Loucy (cell line): Measurements from ENCODE around the gene DGCR6L.
"Not testable (repeated sequence)": the region's sequence is repeated elsewhere in the genome, so short reads cannot be mapped to it uniquely, and the experiment has no call there.

ENCODE experiments used
- H2AFZ ChIP-seq: fragments of 200-600 bp; sonication (generic); 2 replicates; pipeline ENCODE4 v1.6.0; 2016; ENCODE audit warnings: antibody characterized with exemption, mild to moderate bottlenecking, low read length, moderate library complexity
- H3F3A ChIP-seq: fragments of 200-600 bp; 2 replicates; pipeline ENCODE4 v1.6.0; 2016; ENCODE audit warnings: antibody characterized with exemption, low read depth, mild to moderate bottlenecking
- H3K27me3 ChIP-seq: fragments of 200-600 bp; sonication (generic); 2 replicates; pipeline ENCODE4 v1.6.1; 2014; ENCODE audit warnings: low read length, mild to moderate bottlenecking; ENCODE audit not compliant: insufficient read depth, poor library complexity, severe bottlenecking
- H3K36me3 ChIP-seq: fragments of 200-600 bp; sonication (generic); 2 replicates; pipeline ENCODE4 v1.6.1; 2016; ENCODE audit warnings: low read length; ENCODE audit not compliant: insufficient read depth
- H3K4me1 ChIP-seq: fragments of 200-600 bp; sonication (generic); 2 replicates; pipeline ENCODE4 v1.5.1; 2014; ENCODE audit warnings: low read length, mild to moderate bottlenecking; ENCODE audit not compliant: insufficient read depth, poor library complexity, severe bottlenecking
- H3K4me2 ChIP-seq: fragments of 200-600 bp; sonication (generic); 2 replicates; pipeline ENCODE4 v1.6.0; 2014; ENCODE audit warnings: antibody characterized with exemption, low read length, low read depth, mild to moderate bottlenecking; ENCODE audit not compliant: poor library complexity, severe bottlenecking
- H3K4me3 ChIP-seq: fragments of 200-600 bp; sonication (generic); 2 replicates; pipeline ENCODE4 v1.5.1; 2014; ENCODE audit warnings: low read length, mild to moderate bottlenecking, mixed read lengths; ENCODE audit not compliant: poor library complexity, severe bottlenecking
- H3K79me2 ChIP-seq: fragments of 200-600 bp; sonication (generic); 2 replicates; pipeline ENCODE4 v1.6.1; 2014; ENCODE audit warnings: low read length; ENCODE audit not compliant: insufficient read depth
- H3K9ac ChIP-seq: fragments of 200-600 bp; sonication (generic); 2 replicates; pipeline ENCODE4 v1.6.0; 2014; ENCODE audit warnings: mild to moderate bottlenecking, low read depth, low read length, moderate library complexity; ENCODE audit not compliant: poor library complexity, severe bottlenecking
- H3K9me2 ChIP-seq: fragments of 200-600 bp; sonication (generic); replicated peaks from 2 replicates; pipeline ENCODE4 v1.6.1; 2016; ENCODE audit warnings: low read depth, low read length, mixed read lengths
- H3K9me3 ChIP-seq: fragments of 200-600 bp; sonication (generic); 2 replicates; pipeline ENCODE4 v1.6.1; 2014; ENCODE audit warnings: mild to moderate bottlenecking, antibody characterized with exemption, low read length, low read depth; ENCODE audit not compliant: insufficient read depth
- H4K20me1 ChIP-seq: fragments of 200-600 bp; sonication (generic); 2 replicates; pipeline ENCODE4 v1.6.0; 2014; ENCODE audit warnings: antibody characterized with exemption, low read length, mild to moderate bottlenecking; ENCODE audit not compliant: insufficient read depth, poor library complexity, severe bottlenecking
- CTCF ChIP-seq: fragments of 200-600 bp; sonication (generic); conservative IDR thresholded peaks from 2 replicates; pipeline ENCODE4 v1.5.1; 2014; ENCODE audit warnings: mild to moderate bottlenecking, antibody characterized with exemption, low read length
- EZH2phosphoT487 ChIP-seq: fragments of 200-600 bp; IDR thresholded peaks from 2 replicates; pipeline ENCODE4 v1.6.1; 2018; ENCODE audit warnings: antibody characterized with exemption, mild to moderate bottlenecking, moderate library complexity, borderline replicate concordance

The DGCR6L gene

DNA sequence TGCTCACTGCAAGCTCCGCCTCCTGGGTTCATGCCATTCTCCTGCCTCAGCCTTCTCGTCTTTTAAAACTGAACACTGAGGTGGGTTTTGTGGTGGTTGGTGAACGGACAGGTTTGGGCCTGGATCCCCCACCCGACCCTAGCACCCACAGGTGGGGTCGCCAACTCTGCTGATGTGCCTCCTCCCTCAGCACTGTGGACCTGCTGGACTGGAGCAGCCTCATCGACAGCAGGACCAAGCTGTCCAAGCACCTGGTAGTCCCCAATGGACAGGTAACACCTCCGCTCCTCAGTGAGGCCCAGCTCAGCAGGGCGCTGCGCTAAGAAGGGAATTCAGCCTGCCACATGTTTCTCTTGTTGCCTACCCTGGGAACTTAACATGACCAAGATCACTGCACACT is 15.2 kb downstream of the DGCR6L start:
- Histone ChIP-seq H3K27me3 (peaks cover 5% of the 10 kb centered on the region), H3K9me2 (no peaks in the 10 kb centered on the region), H3K79me2 (no peaks in the 10 kb centered on the region), H2AFZ (no peak overlapping the region), H3K9ac (no peak overlapping the region), H3K36me3 (no peaks in the 10 kb centered on the region), H3K4me2 (no peak overlapping the region), H4K20me1 (no peaks in the 10 kb centered on the region), H3K4me1 (peaks cover 11% of the 10 kb centered on the region), H3F3A (no peaks in the 10 kb centered on the region), H3K4me3 (no peak overlapping the region), H3K9me3 (no peaks in the 10 kb centered on the region)
- TF ChIP-seq CTCF (no peak), EZH2phosphoT487 (no peak)

- H3K9ac ChIP-seq, H3K4me2 ChIP-seq, H3K9me3 ChIP-seq, H3K36me3 ChIP-seq, H3K9me2 ChIP-seq, H3K4me3 ChIP-seq, H3K79me2 ChIP-seq, H3F3A ChIP-seq, H2AFZ ChIP-seq, H4K20me1 ChIP-seq, H3K27me3 ChIP-seq: not testable (repeated sequence)
- peaks cover 11% of the 10 kb centered on the region for H3K4me1 ChIP-seq
Measured at GRCh38 chr22:20303229-20303534, 16.7 kb downstream of the DGCR6L start.

DNA sequence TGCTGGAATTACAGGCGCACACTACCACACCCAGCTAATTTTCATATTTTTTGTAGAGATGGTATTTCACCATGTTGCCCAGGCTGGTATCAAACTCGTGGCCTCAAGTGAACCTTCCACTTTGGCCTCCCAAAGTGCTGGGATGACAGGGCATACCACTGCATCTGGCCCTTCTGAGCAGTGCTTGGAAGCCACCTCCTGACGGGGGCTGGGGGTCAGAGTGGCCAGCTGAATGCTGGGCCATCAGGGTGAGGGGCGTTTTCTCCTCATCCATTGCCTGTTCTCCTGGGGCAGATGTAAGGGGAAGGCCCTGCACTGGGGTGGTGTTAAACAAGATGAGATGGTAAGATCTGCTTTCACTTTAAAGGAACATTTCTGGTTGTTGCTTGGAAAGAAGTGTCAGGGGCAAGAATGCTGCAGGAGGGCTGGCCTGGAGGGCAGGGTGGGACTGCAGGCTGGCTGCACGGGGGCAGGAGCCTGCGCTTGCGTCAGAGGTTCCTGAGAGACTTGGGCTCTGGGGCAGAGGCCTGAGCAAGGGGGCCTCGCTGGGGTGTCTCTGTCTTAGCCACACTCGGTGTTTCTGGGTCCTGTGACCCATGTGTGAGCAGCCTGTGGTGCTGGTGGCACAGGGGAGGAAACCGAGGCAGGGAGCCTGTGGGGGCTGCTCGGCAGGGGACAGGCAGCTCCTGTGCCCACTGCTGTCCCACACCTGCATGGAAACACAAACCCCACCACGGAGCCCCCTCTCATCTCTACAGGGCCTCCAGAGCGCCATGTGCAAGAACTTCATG is 17.2 kb downstream of the DGCR6L start:
- H4K20me1 ChIP-seq = no peaks in the 10 kb centered on the region
- no peak overlapping the region for H3K4me3 ChIP-seq
- H3K9ac ChIP-seq = no peak overlapping the region
- H3K4me2 ChIP-seq = no peak overlapping the region
- TF ChIP-seq CTCF = no peak
- no peaks in the 10 kb centered on the region for H3F3A ChIP-seq
- no peaks in the 10 kb centered on the region for H3K79me2 ChIP-seq
- H3K27me3 ChIP-seq = peaks cover 5% of the 10 kb centered on the region
- no peaks in the 10 kb centered on the region for H3K36me3 ChIP-seq
- peaks cover 11% of the 10 kb centered on the region for H3K4me1 ChIP-seq
- no peaks in the 10 kb centered on the region for H3K9me3 ChIP-seq
- H2AFZ ChIP-seq = no peak overlapping the region
- no peaks in the 10 kb centered on the region for H3K9me2 ChIP-seq

DNA sequence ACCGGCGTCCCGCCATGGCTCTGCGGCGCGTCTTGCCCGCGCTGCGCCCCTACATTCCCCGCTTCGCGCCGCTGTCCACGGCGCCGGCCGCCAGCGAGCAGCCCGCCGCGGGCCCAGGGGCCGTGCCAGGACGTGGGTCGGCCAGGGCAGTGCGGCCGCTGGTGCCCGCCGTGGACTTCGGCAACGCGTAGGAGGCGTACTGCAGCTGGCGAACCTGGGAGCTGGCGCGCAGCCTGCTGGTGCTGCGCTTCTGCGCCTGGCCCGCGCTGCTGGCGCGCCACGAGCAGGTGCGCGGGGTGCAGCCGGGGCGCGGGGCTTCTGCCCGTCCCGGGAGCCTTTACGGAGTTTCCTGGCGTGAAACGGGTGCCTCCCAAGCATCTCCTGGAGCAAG is 20.1 kb downstream of the DGCR6L start:
- TF ChIP-seq EZH2phosphoT487 (no peak), CTCF (no peak)
- H3K79me2 ChIP-seq = no peaks in the 10 kb centered on the region
- H4K20me1 ChIP-seq = no peaks in the 10 kb centered on the region
- H3K4me3 ChIP-seq = peak overlapping the region; percentile 64
- H3K4me1 ChIP-seq = no peaks in the 10 kb centered on the region
- no peaks in the 10 kb centered on the region for H3K9me2 ChIP-seq
- peaks cover 5% of the 10 kb centered on the region for H3K27me3 ChIP-seq
- H3K9ac ChIP-seq = no peak overlapping the region
- no peak overlapping the region; the same call in 1 of the 2 replicates for H2AFZ ChIP-seq
- H3K36me3 ChIP-seq = no peaks in the 10 kb centered on the region
- no peaks in the 10 kb centered on the region for H3F3A ChIP-seq
- H3K4me2 ChIP-seq = peak overlapping the region; percentile 35
- H3K9me3 ChIP-seq = no peaks in the 10 kb centered on the region
